Suppressor macrophage treated with lipopolysaccharide for 1 hour (primary cell): ENCODE data around the gene NHEJ1.
A peak's percentile ranks its signal among the peaks of the same experiment; 100 is the strongest.

Experiments
- DNase-seq, 3 donors: peaks; one replicate each; pipeline ENCODE4 v3.0.0-alpha.2; 2020 to 2022

Gene NHEJ1

DNA sequence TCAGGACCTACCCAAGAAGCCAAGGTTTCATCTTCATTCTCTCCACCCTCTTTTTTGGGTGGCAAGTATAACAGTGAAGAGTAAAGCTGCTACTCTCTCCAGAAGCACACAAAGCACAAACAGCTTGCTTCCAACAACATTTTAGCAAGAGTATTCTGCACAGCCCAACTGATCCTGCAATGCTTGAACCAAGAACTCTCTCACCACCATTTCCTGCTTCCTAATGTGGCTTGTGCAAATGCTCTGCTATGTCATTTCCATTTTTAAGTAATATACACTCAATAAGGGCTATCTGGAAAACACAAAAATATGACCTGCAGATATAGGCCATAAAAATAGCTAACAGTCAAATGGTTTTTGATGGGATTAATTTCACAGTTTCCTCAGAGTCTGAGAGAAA, 75.8 kb downstream of the NHEJ1 start:
- no peak for DNase-seq

DNA sequence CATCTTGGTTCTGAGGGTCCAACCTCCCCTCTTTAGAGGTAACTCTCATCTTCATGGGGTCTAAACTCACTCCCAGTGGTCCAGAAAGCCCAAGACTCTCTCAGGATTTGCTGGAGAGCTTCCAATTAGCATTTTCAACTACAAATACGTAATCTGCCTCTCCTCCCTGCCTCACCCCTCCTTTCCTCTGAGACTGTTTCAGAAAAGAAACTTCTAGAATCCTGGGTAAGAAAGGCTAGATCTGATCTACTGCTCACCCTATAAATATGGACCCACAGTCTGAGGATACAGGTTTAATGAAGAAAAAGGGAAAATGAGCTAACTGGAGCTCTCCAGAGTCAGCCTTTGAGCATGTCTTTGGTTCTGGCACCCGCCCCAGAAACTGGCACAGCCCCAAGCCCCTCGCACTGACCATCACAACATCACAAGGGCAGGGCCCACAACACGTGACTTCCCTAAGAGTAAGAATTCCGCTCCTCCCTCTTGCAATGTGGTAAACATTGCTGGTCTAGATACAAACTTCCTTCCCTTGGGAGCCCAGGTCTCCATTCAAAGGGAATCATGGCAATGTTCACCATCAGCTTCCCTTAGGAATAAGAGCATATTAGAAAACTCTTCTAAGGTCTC, 78.2 kb downstream of the NHEJ1 start:
- no peak for DNase-seq

- peak; percentile 27 to 49 (median 41) for DNase-seq
These were observed 78.8 kb downstream of the NHEJ1 start for GRCh38 chr2:219081701-219082331.

- DNase-seq: no peak
These were observed 79.5 kb downstream of the NHEJ1 start for GRCh38 chr2:219081096-219081495.

DNA sequence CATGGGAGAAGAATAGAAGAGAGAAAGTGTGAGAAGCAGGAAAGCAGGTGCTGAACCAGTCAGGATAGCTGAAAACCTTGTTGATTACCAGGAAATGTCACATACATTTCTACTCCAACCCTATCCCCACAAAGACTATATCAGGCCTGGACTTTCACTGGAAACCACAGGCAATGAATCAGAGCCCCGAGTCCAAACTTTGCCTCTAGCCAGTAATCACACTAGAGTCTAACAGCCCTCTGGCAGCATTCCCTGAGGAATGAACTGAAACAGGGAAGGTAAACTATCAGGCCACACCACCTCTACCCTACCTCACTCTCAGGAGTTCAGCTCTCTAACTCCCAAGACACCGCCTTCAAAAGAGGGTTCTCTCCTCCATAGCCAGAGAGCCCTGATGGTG, 81.2 kb downstream of the NHEJ1 start:
- DNase-seq: peak in 1 of 3 donors; percentile 17

- no peak for DNase-seq
These were observed 81.7 kb downstream of the NHEJ1 start for GRCh38 chr2:219078951-219079350.

GRCh38 chr2:219078126-219078525, 82.5 kb downstream of the NHEJ1 start:
- peak in 1 of 3 donors; percentile 26 for DNase-seq

DNA sequence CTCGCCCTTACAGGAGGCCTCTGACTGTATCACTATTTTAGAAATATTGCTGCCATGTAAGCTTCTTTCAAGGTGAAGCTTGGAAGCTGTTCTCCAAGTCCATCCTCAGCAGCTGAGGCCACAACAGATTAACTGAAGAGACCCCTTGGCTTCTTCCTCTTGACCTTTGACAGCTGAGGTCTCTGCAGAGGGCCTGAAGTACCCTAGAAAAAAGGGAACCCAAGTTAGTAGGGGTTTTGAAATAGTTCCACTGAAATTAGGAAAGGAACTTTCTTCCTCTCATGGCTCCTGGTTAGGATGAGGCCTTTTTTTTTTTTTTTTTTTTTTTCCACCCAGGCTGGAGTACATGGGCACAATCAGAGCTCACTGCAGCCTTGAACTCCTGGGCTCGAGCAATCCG, 84.4 kb downstream of the NHEJ1 start:
- peak; percentile 27 to 40 (median 38) for DNase-seq

- DNase-seq: peak; percentile 85 to 92 (median 91)
These were observed 87.0 kb downstream of the NHEJ1 start for GRCh38 chr2:219073413-219074129.

DNA sequence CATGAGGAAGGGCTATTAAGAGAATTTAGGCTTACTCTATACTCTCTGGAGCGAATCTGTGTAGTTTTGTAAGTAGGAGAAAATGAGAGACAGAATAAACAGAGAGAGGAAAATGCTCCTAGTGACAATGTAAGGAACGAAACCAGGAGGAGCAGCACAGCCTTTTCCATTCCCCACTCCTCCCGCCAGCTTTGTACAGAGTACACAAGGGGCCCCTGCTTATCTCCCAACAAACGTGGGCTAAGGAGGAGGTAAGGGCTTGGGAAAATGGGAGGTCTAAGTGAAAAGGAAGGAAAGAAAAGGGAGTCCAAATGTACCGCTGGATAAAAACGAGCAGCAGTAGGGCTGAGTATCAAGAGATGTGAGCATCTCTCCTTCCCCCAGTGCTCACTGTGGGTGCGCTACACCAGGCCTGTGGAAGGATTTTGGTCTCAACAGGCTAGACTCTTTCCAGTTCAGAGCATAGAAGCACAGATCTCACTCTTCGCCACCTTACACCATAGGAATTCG, 87.8 kb downstream of the NHEJ1 start:
- DNase-seq: no peak

DNA sequence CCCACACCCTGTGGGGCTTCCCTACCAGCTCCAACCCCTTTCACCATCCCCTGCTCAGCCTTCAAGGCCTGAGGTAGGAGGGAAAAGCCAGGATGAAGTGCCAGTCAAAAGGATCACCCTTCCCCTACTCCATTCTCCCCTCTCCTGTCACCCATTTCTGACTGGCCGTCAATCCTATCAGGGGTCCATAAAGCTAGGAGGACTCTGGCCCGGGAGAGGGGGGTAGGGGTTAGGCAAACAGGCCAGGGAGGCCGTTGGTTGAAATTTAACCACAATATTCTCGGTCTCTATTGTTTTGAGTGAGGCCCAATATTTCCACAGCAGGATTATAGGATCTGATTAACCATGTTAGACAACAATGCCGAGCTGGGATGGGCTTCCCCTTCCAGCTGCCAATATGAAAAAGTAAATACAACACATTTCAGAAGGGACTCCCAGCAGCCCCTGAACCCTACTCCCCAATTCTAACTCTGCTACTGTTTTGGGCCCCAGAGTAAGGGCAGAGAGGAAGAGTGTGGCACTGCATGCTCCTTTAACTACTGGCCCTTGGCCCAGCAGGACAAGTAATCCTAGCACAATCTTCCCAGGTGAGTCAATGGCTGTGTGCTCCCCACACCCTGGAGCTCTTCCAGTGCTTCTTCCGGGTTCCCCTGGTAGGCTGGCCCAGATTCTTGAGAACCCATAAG, 89.3 kb downstream of the NHEJ1 start:
- DNase-seq: no peak

DNA sequence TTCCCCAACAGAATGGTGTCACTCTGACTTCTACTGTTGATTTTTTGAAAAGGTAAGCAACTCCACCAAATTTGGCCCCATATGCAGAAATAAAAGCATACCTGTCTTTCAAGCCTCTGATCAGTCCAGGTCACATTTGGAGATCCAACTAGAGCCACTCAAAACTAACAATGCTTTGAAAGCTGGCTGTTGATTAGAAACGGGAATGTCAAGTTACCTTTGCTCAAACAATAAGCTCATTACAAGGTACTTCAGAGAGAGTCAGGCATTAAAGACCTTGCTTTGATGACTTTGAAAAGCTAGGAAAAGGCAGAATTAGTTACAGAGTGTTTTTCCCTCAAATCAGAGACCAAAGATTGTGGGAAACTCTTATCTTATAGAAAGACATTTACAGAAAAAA, 95.1 kb downstream of the NHEJ1 start:
- no peak for DNase-seq

GRCh38 chr2:219062081-219062480, 98.5 kb downstream of the NHEJ1 start:
- no peak for DNase-seq

- peak in 2 of 3 donors; percentile 14 to 53 for DNase-seq
These were observed 99.5 kb downstream of the NHEJ1 start, which contains the start of gene IHH for GRCh38 chr2:219060821-219061791. IHH (minus strand) TSS chr2:219060921; CDS start chr2:219060467, 454 bp downstream.

- DNase-seq: no peak
These were observed 100.6 kb downstream of the NHEJ1 start for GRCh38 chr2:219059725-219060682.

DNA sequence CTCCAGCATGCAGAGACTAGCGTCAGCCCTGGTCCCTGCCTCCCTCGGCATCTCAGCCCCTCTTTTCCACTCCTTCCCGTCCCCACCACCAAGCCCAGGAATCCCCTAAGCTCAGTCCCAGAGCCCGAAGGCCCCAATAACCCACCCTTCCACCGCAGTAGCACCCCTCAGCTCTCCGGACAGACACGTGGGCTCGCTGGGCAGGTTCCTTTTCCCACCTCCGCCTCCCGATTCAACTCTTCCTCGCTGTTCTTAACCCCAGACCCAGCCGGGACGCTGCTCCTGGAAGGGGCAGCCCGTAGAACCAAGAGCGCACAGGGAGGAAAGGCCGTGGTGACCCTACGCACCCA, 101.3 kb downstream of the NHEJ1 start:
- no peak for DNase-seq

- DNase-seq: no peak
These were observed 101.9 kb downstream of the NHEJ1 start for GRCh38 chr2:219058541-219059374.

DNA sequence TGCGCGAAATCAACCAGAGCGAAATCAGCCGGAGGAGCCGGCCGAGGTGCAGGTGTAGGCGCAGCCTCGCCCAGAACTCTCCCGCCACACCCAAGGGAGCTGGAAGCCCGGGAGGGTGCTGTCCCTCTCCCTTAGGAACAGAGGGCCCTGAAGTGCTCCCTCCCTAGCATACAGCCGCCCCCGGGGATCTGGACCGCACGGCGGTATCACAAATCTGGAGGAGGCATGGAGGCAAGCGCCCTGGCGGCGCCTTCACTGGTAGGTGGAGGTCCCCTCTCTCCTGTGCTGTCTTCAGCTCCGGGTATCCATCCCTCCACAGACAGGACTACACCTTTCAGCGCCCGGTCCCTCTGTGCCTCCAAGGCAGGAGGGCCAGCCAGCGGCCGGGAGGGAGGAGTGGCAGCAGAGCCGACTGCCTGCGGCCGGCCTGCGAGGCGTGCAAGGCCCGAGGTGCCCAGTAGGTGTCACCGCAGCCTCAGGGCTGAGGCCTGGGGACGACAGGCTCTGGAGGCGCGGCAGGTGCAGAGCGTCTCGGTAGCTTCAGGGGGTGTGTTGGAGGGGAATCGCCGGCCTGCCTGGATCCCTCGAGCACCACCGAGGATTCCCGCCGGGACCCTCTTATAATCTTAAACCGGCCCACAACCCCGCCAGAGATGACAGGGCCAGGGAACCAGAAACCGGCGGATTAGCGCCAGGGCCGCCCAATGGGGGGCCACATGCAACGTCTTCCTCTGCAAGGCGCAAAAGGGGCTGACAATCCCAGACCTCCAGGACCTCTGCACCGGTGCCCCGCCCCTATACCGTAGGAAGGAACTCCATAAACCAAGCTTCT, 102.7 kb downstream of the NHEJ1 start:
- DNase-seq: peak; percentile 73 to 88 (median 82)
